ENCODE data around the gene ANKLE2. TPM values are rescaled to one million over a fixed set of nuclear protein-coding genes. Genes with fewer than 3 reads are reported as not detected.

Gene ANKLE2
- polyA plus RNA-seq, 1 of the 3 experiments (the other 2 are of a cell fraction): 55.1 TPM

DNA sequence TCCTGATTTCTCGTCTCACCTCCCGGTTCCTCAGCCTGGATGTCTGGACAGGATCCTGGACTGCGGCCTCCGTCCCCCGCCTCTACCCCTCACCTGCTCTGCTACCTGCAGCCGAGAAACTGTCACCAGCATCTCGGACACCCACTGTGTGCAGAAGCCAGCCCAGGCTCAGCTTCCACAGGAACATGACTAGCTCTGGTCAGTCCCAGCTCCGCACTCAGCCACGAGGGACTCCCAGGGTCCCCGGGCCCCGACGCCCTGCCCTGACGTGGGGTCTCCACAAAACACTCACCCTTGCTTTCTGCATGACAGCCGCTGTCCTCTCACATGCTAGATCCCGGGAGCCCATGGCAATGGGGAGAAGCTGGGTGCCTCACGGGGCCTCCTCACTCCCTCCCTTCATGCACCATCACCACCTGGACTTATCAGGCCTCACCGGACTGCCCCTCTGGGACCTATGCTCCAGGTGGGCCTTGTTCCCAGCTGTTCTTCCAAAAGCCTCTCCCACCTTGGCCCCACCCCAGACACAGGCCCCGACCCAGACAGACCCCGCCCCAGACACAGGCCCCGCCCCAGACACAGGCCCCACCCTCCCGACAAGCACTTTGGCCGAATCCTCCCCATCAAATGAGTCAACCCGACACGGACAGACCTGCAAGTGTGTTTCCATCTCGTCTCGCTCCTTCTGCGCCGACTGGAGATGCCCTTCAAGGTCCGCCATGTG is 26.9 kb upstream of the ANKLE2 start:
- CTCF ChIA-PET: no interaction called here
- Histone ChIP-seq H3K9me3 (no peaks in the 10 kb centered on the region), H3K9ac (no peak overlapping the region), H3K27me3 (ENCODE audit: insufficient read depth) (no peaks in the 10 kb centered on the region), H3K27ac (ENCODE audit: low read depth in 2 of 2, low read length in 1 of 2) (no peak overlapping the region), H3K4me3 (ENCODE audit: low read depth in 2 of 2, low read length in 1 of 2) (no peak overlapping the region), H4K20me1 (ENCODE audit: insufficient read depth) (peaks cover 37% of the 10 kb centered on the region), H3K4me1 (ENCODE audit: control insufficient read depth in 1 of 2, insufficient read depth in 2 of 2, low read depth in 1 of 2, low read length in 1 of 2) (no peaks in the 10 kb centered on the region), H2AFZ (ENCODE audit: low read depth) (no peak overlapping the region), H3K9me2 (no peaks in the 10 kb centered on the region), H3F3A (replicated peaks; ENCODE audit: insufficient read depth) (peaks cover 7% of the 10 kb centered on the region), H3K79me2 (ENCODE audit: insufficient read depth) (peaks cover 4% of the 10 kb centered on the region; the same call in 1 of the 2 replicates), H3K4me2 (no peak overlapping the region), H3K36me3 (replicated peaks in 1 of 2; ENCODE audit: control insufficient read depth in 1 of 2, insufficient read depth in 2 of 2, low read length in 1 of 2) (peaks cover 38 to 61% of the 10 kb centered on the region in 2 experiments)
- peak; percentile 74 for DNase-seq
- no peak for TF ChIP-seq TCF12 (IDR thresholded peaks at IDR 0.05)
- no peak for TF ChIP-seq ZBTB33 (IDR thresholded peaks at IDR 0.05; ENCODE audit: borderline replicate concordance, low read depth)
- TF ChIP-seq, protein P1, sequence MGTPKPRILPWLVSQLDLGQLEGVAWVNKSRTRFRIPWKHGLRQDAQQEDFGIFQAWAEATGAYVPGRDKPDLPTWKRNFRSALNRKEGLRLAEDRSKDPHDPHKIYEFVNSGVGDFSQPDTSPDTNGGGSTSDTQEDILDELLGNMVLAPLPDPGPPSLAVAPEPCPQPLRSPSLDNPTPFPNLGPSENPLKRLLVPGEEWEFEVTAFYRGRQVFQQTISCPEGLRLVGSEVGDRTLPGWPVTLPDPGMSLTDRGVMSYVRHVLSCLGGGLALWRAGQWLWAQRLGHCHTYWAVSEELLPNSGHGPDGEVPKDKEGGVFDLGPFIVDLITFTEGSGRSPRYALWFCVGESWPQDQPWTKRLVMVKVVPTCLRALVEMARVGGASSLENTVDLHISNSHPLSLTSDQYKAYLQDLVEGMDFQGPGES (IDR thresholded peaks at IDR 0.05; ENCODE audit: low read depth, low read length): no peak
- no peak for TF ChIP-seq SIN3A (IDR thresholded peaks at IDR 0.05; ENCODE audit: borderline replicate concordance, low read depth, low read length)
- TF ChIP-seq EZH2phosphoT487 (IDR thresholded peaks at IDR 0.05; ENCODE audit: borderline replicate concordance, low read depth): no peak
- no peak for TF ChIP-seq REST (IDR thresholded peaks at IDR 0.05; ENCODE audit: low read depth, low read length)
- TF ChIP-seq YY1 (IDR thresholded peaks at IDR 0.05; ENCODE audit: low read depth): no peak
- no peak for TF ChIP-seq FOSL2 (IDR thresholded peaks at IDR 0.05; ENCODE audit: borderline replicate concordance, low read depth)
- TF ChIP-seq FOXM1 (IDR thresholded peaks at IDR 0.05; ENCODE audit: low read depth): no peak
- TF ChIP-seq GABPA (IDR thresholded peaks at IDR 0.05; ENCODE audit: low read depth): no peak
- TF ChIP-seq SMC3 (IDR thresholded peaks at IDR 0.05; ENCODE audit: low read depth, low read length): no peak
- TF ChIP-seq PBX3 (IDR thresholded peaks at IDR 0.05): no peak
- no peak for TF ChIP-seq RCOR1 (IDR thresholded peaks at IDR 0.05; ENCODE audit: low read length)
- TF ChIP-seq, protein P2, sequence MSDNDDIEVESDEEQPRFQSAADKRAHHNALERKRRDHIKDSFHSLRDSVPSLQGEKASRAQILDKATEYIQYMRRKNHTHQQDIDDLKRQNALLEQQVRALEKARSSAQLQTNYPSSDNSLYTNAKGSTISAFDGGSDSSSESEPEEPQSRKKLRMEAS (IDR thresholded peaks at IDR 0.05; ENCODE audit: low read depth): no peak
- TF ChIP-seq TEAD4 (IDR thresholded peaks at IDR 0.05; ENCODE audit: borderline replicate concordance, insufficient read depth): no peak
- POLR2A ChIA-PET: no interaction called here
- 93% methylated on average over 27 of the region's 29 CpGs for WGBS (ENCODE audit: low lambda C conversion rate)

Data from SK-N-SH (cell line).